H1 (cell line): ENCODE results near the gene GARS1. TPM values are rescaled to one million over a fixed set of nuclear protein-coding genes. Genes with fewer than 3 reads are reported as not detected.

Experiments
- BRCA1 ChIP-seq: IDR thresholded peaks from 2 replicates; pipeline ENCODE4 v1.6.1; 2012; ENCODE audit warnings: low read depth, low read length, improper control_type of control experiment
- CBX8 ChIP-seq: fragments of 300-800, 300-1000 bp; sonication (generic); IDR thresholded peaks from 2 replicates; pipeline ENCODE4 v1.7.1; 2016; ENCODE audit warnings: low read depth, low read length, borderline replicate concordance
- TAF1 ChIP-seq: IDR thresholded peaks from 2 replicates; pipeline ENCODE4 v1.6.1; 2011; ENCODE audit warnings: mild to moderate bottlenecking, low read depth, low read length
- polyA plus RNA-seq, 7 experiments: library from polyadenylated mRNA; depleted of rRNA in 3 of 7; stranded (reverse) in 5 of 7; unstranded in 2 of 7; fragments of >200 nt in 5 of 7; fragments of 200-250 nt in 2 of 7; gene quantifications; 1 replicate in 5 of 7; 2 replicates in 1 of 7; 4 replicates in 1 of 7; pipeline versions ENCODE4 v1.2.1 to v1.2.3, GENCODE V29; 2011 to 2013; ENCODE audit warnings: missing spikeins in 2 of 7, mixed read lengths in 2 of 7
- total RNA-seq: library from RNA; stranded (reverse); fragmentation: NEBNext Ultra II Directional; extraction: Animal tissue kit (Norgen Biotek cat#: 25700); gene quantifications from 2 replicates; pipeline ENCODE4 v1.2.1, GENCODE V29; 2021
- TF ChIP-seq, protein P1 (sequence below): fragments of 300-600 bp; sonication (generic); IDR thresholded peaks from 2 replicates; pipeline ENCODE4 v1.7.1; 2012; ENCODE audit warnings: low read length, moderate library complexity, mild to moderate bottlenecking, inconsistent platforms; ENCODE audit not compliant: insufficient replicate concordance

GARS1 gene
- total and polyA plus RNA-seq, 2 of the 8 experiments (the other 6 are each of a cell fraction or from before 2014, with no cell fraction given), result 270 to 476 TPM

DNA sequence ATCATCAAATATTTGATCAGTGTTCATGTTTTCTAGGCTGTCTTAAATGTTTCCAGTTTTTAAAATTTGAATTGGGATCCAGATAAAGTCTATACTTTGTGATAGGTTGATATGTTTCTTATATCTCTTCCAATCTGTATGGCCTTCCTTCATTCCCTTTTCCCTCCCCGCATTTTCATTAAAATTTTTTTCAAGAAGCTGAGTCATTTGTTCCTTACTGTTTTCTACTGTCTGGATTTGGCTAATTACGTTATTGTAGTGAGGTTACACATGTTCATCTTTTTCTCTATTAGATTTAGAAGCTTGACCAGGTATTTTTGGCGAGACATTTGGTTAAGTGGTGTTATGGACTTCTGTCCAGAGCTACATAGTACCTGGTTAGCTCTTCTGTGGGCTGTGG lies 11.2 kb downstream of the GARS1 start (continued):
- TF ChIP-seq, protein P1, sequence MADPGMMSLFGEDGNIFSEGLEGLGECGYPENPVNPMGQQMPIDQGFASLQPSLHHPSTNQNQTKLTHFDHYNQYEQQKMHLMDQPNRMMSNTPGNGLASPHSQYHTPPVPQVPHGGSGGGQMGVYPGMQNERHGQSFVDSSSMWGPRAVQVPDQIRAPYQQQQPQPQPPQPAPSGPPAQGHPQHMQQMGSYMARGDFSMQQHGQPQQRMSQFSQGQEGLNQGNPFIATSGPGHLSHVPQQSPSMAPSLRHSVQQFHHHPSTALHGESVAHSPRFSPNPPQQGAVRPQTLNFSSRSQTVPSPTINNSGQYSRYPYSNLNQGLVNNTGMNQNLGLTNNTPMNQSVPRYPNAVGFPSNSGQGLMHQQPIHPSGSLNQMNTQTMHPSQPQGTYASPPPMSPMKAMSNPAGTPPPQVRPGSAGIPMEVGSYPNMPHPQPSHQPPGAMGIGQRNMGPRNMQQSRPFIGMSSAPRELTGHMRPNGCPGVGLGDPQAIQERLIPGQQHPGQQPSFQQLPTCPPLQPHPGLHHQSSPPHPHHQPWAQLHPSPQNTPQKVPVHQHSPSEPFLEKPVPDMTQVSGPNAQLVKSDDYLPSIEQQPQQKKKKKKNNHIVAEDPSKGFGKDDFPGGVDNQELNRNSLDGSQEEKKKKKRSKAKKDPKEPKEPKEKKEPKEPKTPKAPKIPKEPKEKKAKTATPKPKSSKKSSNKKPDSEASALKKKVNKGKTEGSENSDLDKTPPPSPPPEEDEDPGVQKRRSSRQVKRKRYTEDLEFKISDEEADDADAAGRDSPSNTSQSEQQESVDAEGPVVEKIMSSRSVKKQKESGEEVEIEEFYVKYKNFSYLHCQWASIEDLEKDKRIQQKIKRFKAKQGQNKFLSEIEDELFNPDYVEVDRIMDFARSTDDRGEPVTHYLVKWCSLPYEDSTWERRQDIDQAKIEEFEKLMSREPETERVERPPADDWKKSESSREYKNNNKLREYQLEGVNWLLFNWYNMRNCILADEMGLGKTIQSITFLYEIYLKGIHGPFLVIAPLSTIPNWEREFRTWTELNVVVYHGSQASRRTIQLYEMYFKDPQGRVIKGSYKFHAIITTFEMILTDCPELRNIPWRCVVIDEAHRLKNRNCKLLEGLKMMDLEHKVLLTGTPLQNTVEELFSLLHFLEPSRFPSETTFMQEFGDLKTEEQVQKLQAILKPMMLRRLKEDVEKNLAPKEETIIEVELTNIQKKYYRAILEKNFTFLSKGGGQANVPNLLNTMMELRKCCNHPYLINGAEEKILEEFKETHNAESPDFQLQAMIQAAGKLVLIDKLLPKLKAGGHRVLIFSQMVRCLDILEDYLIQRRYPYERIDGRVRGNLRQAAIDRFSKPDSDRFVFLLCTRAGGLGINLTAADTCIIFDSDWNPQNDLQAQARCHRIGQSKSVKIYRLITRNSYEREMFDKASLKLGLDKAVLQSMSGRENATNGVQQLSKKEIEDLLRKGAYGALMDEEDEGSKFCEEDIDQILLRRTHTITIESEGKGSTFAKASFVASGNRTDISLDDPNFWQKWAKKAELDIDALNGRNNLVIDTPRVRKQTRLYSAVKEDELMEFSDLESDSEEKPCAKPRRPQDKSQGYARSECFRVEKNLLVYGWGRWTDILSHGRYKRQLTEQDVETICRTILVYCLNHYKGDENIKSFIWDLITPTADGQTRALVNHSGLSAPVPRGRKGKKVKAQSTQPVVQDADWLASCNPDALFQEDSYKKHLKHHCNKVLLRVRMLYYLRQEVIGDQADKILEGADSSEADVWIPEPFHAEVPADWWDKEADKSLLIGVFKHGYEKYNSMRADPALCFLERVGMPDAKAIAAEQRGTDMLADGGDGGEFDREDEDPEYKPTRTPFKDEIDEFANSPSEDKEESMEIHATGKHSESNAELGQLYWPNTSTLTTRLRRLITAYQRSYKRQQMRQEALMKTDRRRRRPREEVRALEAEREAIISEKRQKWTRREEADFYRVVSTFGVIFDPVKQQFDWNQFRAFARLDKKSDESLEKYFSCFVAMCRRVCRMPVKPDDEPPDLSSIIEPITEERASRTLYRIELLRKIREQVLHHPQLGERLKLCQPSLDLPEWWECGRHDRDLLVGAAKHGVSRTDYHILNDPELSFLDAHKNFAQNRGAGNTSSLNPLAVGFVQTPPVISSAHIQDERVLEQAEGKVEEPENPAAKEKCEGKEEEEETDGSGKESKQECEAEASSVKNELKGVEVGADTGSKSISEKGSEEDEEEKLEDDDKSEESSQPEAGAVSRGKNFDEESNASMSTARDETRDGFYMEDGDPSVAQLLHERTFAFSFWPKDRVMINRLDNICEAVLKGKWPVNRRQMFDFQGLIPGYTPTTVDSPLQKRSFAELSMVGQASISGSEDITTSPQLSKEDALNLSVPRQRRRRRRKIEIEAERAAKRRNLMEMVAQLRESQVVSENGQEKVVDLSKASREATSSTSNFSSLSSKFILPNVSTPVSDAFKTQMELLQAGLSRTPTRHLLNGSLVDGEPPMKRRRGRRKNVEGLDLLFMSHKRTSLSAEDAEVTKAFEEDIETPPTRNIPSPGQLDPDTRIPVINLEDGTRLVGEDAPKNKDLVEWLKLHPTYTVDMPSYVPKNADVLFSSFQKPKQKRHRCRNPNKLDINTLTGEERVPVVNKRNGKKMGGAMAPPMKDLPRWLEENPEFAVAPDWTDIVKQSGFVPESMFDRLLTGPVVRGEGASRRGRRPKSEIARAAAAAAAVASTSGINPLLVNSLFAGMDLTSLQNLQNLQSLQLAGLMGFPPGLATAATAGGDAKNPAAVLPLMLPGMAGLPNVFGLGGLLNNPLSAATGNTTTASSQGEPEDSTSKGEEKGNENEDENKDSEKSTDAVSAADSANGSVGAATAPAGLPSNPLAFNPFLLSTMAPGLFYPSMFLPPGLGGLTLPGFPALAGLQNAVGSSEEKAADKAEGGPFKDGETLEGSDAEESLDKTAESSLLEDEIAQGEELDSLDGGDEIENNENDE, result no peak
- TF ChIP-seq CBX8 (no peak), TAF1 (no peak), BRCA1 (no peak)
- TF ChIP-seq, all 59 proteins: peak for 0
